OCI-LY7 (cell line): Measurements from ENCODE around the gene CORO2B. TPM values are rescaled to one million over a fixed set of nuclear protein-coding genes. Genes with fewer than 3 reads are reported as not detected.

Source experiments
- BruUV-seq: library from RNA; stranded (reverse); fragments of 400-500 nt; replicated peaks from 2 replicates; lab custom pipeline; 2021; lab: Mats Ljungman, UMichigan
- CTCF ChIA-PET: fragments of 300-600 bp; sonication (Branson Sonifier 250); formaldehyde crosslinking; loops from one replicate; lab custom pipeline; 2022; ENCODE audit warnings: antibody characterized with exemption; ENCODE audit not compliant: unreplicated experiment; lab: Charles Lee
- POLR2A ChIA-PET: fragments of 300-600 bp; sonication (Branson Sonifier 250); formaldehyde crosslinking; loops from one replicate; lab custom pipeline; 2022; ENCODE audit warnings: antibody characterized with exemption; lab: Charles Lee
- DNase-seq: peaks from one replicate; pipeline ENCODE4 v3.0.0-alpha.2; 2015; ENCODE audit warnings: low spot score
- H2AFZ ChIP-seq: fragments of 200-600 bp; sonication (generic), shearing (Covaris generic); 2 replicates; pipeline ENCODE4 v1.6.1; 2014; ENCODE audit warnings: mild to moderate bottlenecking, antibody characterized with exemption, low read length, moderate library complexity
- H3K27ac ChIP-seq: fragments of 200-600 bp; sonication (generic); 2 replicates; pipeline ENCODE4 v1.5.1; 2014; ENCODE audit warnings: mixed run types, low read depth, mild to moderate bottlenecking, moderate library complexity, low read length, inconsistent platforms; ENCODE audit not compliant: poor library complexity, severe bottlenecking
- H3K36me3 ChIP-seq: fragments of 200-600 bp; sonication (generic); 2 replicates; pipeline ENCODE4 v1.6.1; 2014; ENCODE audit warnings: mild to moderate bottlenecking, antibody characterized with exemption, low read length, moderate library complexity, mixed read lengths; ENCODE audit not compliant: insufficient read depth
- H3K4me1 ChIP-seq: fragments of 200-600 bp; sonication (generic); 2 replicates; pipeline ENCODE4 v1.5.1; 2014; ENCODE audit warnings: mild to moderate bottlenecking, low read length; ENCODE audit not compliant: insufficient read depth, poor library complexity, severe bottlenecking
- H3K4me2 ChIP-seq: fragments of 200-600 bp; sonication (generic); 2 replicates; pipeline ENCODE4 v1.6.1; 2014; ENCODE audit warnings: mild to moderate bottlenecking, low read length
- H3K4me3 ChIP-seq: fragments of 200-600 bp; sonication (generic); 2 replicates; pipeline ENCODE4 v1.5.1; 2014; ENCODE audit warnings: mild to moderate bottlenecking, low read depth, low read length; ENCODE audit not compliant: poor library complexity, severe bottlenecking
- H3K79me2 ChIP-seq: fragments of 200-600 bp; sonication (generic); 2 replicates; pipeline ENCODE4 v1.6.1; 2016; ENCODE audit warnings: low read depth, mild to moderate bottlenecking, low read length, moderate library complexity, mixed read lengths; ENCODE audit not compliant: insufficient read depth
- H3K9me2 ChIP-seq: fragments of 200-600 bp; sonication (generic); 2 replicates; pipeline ENCODE4 v1.6.1; 2016; ENCODE audit warnings: mild to moderate bottlenecking, low read length, mixed read lengths; ENCODE audit not compliant: insufficient read depth
- H3K9me3 ChIP-seq: fragments of 200-600 bp; sonication (generic); 2 replicates; pipeline ENCODE4 v1.6.1; 2014; ENCODE audit warnings: mild to moderate bottlenecking, mixed run types, low read length, mixed read lengths
- H4K20me1 ChIP-seq: fragments of 200-600 bp; sonication (generic); 2 replicates; pipeline ENCODE4 v1.6.1; 2014; ENCODE audit warnings: mild to moderate bottlenecking, antibody characterized with exemption, low read length, moderate library complexity, mixed read lengths; ENCODE audit not compliant: insufficient read depth
- CTCF ChIP-seq: fragments of 200-600 bp; sonication (generic); conservative IDR thresholded peaks from 2 replicates; pipeline ENCODE4 v1.5.1; 2014; ENCODE audit warnings: mild to moderate bottlenecking, antibody characterized with exemption, low read length, moderate library complexity, mixed read lengths
- EZH2phosphoT487 ChIP-seq: fragments of 200-600 bp; sonication (generic); IDR thresholded peaks from 2 replicates; pipeline ENCODE4 v1.6.1; 2018; ENCODE audit warnings: low read depth, borderline replicate concordance, mild to moderate bottlenecking, mixed run types, antibody characterized with exemption, low read length, moderate library complexity, mixed read lengths
- intact Hi-C: fragments of 100-400 bp; cut with micrococcal nuclease; formaldehyde crosslinking; loops from one replicate; pipeline ENCODE4 v1.10.0; 2022; ENCODE audit not compliant: unreplicated experiment
- total RNA-seq, 2 experiments: library from RNA; depleted of rRNA in 1 of 2; stranded (reverse); fragments of >200 nt in 1 of 2; shearing (Covaris generic) in 1 of 2; gene quantifications; 2 replicates each; pipeline ENCODE4 v1.2.3, GENCODE V29; 2014 to 2022

The CORO2B gene
- total RNA-seq, 2 experiments from 2014 or later, result 7.4 to 12.5 TPM

- no peak overlapping the region for H3K27ac ChIP-seq
- CTCF ChIA-PET, result no interaction called here
- H4K20me1 ChIP-seq, result no peaks in the 10 kb centered on the region
- no TSS peak for BruUV-seq
- H3K9me3 ChIP-seq, result no peaks in the 10 kb centered on the region
- no peaks in the 10 kb centered on the region for H3K79me2 ChIP-seq
- H3K4me2 ChIP-seq, result no peak overlapping the region
- no peaks in the 10 kb centered on the region for H3K9me2 ChIP-seq
- POLR2A ChIA-PET, result interaction anchor here (1.7 kb wide), 1 partner anchor 21 kb away, joined by 5 read pairs; no protein-coding TSS in a partner anchor
- TF ChIP-seq CTCF (no peak), EZH2phosphoT487 (no peak)
- intact Hi-C loops, result no loop called here
- no peak for DNase-seq
- H3K36me3 ChIP-seq, result no peaks in the 10 kb centered on the region
- H3K4me3 ChIP-seq, result no peak overlapping the region
- H3K4me1 ChIP-seq, result no peaks in the 10 kb centered on the region
- no peak overlapping the region for H2AFZ ChIP-seq
Observed at GRCh38 chr15:68763063-68763462, 184.3 kb downstream of the CORO2B start.

- no peak overlapping the region for H3K4me2 ChIP-seq
- no peak overlapping the region for H3K4me3 ChIP-seq
- ChIA-PET POLR2A (interaction anchor here (1.1 kb wide), 1 partner anchor 9 kb away, joined by 3 read pairs; no protein-coding TSS in a partner anchor), CTCF (no interaction called here)
- intact Hi-C loops, result no loop called here
- H2AFZ ChIP-seq, result no peak overlapping the region
- BruUV-seq, result no TSS peak
- H3K27ac ChIP-seq, result no peak overlapping the region
- no peaks in the 10 kb centered on the region for H3K9me2 ChIP-seq
- H3K36me3 ChIP-seq, result no peaks in the 10 kb centered on the region
- H3K4me1 ChIP-seq, result no peaks in the 10 kb centered on the region
- TF ChIP-seq CTCF, result no peak
- TF ChIP-seq EZH2phosphoT487, result no peak
- no peaks in the 10 kb centered on the region for H4K20me1 ChIP-seq
- no peaks in the 10 kb centered on the region for H3K9me3 ChIP-seq
- H3K79me2 ChIP-seq, result no peaks in the 10 kb centered on the region
- DNase-seq, result no peak
Observed at GRCh38 chr15:68764090-68764489, 185.3 kb downstream of the CORO2B start.

GRCh38 chr15:68765602-68766368, 187.0 kb downstream of the CORO2B start:
- CTCF ChIA-PET, result no interaction called here
- Histone ChIP-seq H3K36me3 (no peaks in the 10 kb centered on the region), H3K4me3 (no peak overlapping the region), H3K4me1 (no peaks in the 10 kb centered on the region), H3K79me2 (no peaks in the 10 kb centered on the region), H4K20me1 (no peaks in the 10 kb centered on the region), H3K27ac (no peak overlapping the region), H3K9me2 (no peaks in the 10 kb centered on the region), H3K9me3 (no peaks in the 10 kb centered on the region), H3K4me2 (no peak overlapping the region), H2AFZ (no peak overlapping the region)
- intact Hi-C loops, result no loop called here
- no TSS peak for BruUV-seq
- POLR2A ChIA-PET, result interaction anchor here (0.5 to 0.6 kb wide), 2 partner anchors 23 kb away, joined by 3 to 5 read pairs; no protein-coding TSS in a partner anchor
- TF ChIP-seq CTCF (no peak), EZH2phosphoT487 (no peak)
- DNase-seq, result no peak
